Measurements from ENCODE around the gene NPR1.
"Not testable (repeated sequence)": the region's sequence is repeated elsewhere in the genome, so short reads cannot be mapped to it uniquely, and the experiment has no call there.

NPR1 gene

DNA sequence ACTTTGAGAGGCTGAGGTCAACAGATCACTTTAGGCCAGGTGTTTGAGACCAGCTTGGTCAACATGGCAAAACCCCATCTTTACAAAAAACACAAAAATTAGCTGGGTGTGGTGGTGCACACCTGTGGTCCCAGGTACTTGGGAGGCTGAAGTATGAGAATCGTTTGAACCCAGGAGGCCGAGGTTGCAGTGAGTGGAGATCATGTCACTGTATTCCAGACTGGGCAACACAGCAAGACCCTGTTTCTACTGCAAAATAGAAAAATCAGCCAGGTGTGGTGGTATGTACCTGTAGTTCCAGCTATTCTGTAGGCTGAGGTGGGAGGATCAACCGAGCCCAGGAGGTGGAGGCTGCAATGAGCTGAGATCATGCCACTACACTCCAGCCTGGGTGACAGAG lies 45.2 kb downstream of the NPR1 start:
- no peak for DNase-seq (ENCODE audit: low read depth in 2 of 2, low spot score in 1 of 2)

DNA sequence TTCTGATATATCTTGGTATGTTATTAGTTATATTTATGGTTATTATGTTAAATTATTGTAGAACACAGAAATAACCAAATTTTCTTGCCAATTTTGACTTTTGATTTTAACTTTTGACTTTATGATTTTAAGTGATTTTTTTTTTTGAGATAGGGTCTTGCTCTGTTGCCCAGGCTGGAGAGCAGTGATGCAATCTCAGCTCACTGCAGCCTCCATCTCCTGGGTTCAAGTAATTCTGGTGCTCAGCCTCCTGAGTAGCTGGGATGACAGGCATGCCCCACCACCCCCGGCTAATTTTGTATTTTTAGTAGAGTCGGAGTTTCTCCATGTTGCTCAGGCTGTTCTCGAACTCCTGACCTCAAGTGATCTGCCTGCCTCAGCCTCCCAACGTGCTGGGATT lies 46.1 kb downstream of the NPR1 start:
- DNase-seq (ENCODE audit: low read depth in 2 of 2, low spot score in 1 of 2) = not testable (repeated sequence)

DNA sequence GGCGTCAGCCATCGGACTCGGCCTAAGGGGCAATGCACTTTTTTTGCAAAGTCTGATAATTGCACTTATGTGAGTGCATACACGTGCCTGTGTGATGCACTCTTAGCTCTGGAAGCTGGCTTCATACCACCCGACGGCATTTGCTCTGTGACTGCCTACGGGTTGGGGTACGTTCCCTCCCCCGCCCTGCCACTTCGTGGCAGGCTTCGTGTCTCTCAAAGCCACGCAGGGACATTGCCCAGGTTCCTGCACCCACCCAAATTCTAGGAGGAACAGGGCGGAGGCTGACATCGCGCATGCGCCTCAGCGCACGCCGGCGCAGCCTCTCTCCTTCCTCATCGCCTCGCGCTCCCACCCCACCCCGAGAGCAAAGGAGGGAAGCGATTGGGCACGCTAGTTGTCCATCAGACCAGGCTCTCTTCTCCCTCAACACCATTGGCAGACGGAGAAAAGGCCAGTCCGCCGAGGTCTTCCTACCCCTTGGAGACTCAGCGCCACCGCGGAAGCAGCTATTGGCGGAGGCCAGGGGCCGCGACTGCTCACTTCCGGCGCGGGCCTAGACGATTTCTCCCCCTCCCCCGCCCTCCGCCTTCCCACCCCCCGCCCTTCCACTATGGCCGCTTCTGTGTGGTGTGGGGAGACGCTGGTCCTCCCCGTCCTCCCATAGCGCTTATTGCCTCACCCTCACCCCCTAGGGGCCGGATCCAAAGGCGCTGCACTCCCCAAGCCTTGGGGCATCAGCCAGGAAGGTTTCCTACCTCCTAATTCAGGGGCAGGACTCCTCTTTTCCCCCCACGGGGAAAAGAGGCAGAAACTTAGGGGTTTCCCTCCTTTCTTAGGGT lies 49.2 kb downstream of the NPR1 start, which contains the start of gene INTS3:
INTS3 (plus strand) TSS at position 588 of the 842 bp plus-strand sequence. CDS start 585 bp downstream, outside the sequence.
- DNase-seq (ENCODE audit: low read depth in 2 of 2, low spot score in 1 of 2) = peak; percentile 97 to 99

DNA sequence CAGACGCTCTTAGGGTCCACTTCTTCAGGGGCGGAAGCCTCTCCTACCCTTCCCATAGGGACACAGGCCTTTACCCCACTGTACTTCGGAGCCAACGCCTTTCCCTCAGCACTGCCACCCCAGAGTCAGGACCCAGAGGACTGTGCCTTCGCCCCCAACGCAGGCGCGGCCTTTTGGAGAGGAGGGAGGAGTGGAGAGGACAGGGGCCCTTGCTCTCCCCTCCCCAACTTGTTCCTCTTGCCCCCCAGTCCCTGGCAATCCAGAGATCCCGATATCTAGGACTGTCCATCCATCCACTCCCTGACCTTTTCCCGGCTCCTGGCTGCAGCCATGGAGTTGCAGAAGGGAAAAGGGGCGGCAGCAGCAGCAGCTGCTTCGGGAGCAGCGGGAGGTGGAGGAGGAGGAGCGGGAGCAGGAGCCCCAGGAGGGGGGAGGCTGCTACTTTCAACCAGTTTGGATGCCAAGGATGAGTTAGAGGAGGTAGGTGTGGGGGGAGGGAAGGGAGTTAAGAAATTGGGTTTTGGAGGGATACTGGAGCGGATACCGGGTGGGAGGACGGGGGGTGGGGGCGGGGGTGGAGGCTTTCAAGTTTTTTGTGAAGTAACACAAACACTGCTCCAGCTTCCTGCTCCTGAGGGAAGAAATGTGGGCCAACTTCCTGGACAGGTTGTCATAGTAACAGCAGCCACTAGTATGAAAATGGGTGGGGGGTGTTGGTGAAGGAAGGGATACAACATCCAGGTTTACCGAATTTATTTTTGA lies 50.0 kb downstream of the NPR1 start:
- no peak for DNase-seq (ENCODE audit: low read depth in 2 of 2, low spot score in 1 of 2)

DNA sequence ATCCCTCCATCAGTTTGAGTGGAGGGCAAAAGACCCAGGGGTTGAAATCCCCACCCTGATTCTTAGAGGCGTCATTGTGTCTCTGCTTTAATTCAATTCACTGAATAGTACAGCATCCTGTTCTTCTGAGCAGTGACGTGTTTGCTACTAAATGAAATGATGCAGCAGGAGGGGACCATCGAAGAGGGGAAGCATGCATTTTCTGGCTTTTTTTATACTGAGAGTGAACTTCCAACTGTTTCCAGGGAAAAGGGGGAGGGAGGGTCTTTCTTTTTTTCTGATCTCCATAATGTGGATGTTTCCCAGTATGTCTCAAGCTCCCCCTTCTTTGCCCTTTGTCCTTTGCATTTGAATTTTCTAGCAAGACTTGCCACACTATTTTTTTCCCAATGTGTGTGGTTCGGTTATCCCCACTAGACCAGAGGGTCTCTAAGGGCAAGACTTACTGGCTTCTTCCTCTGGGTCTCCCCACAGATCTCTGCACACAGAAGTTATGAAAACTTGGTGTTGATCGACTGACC lies 52.0 kb downstream of the NPR1 start:
- no peak for DNase-seq (ENCODE audit: low read depth in 2 of 2, low spot score in 1 of 2)

DNA sequence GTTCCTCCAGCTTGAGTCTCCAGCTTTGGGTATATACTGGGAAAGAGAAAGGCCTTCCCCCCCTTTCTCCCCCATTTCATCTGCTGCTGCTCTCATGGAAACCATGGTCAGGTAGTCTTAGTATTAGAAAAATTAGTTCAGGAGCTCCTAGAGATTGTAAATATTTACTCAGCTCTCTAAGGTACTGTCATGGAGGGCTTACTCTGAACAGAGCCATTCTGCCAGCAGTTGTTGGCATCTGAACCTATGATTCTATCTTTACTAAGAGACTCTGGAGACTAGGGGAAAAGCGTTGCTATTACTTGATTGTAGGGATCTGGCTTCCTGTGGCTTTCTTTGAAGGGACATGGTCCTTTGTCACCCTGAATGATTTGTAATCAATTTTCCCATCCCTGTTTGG lies 55.5 kb downstream of the NPR1 start:
- DNase-seq (ENCODE audit: low read depth in 2 of 2, low spot score in 1 of 2) = no peak

DNA sequence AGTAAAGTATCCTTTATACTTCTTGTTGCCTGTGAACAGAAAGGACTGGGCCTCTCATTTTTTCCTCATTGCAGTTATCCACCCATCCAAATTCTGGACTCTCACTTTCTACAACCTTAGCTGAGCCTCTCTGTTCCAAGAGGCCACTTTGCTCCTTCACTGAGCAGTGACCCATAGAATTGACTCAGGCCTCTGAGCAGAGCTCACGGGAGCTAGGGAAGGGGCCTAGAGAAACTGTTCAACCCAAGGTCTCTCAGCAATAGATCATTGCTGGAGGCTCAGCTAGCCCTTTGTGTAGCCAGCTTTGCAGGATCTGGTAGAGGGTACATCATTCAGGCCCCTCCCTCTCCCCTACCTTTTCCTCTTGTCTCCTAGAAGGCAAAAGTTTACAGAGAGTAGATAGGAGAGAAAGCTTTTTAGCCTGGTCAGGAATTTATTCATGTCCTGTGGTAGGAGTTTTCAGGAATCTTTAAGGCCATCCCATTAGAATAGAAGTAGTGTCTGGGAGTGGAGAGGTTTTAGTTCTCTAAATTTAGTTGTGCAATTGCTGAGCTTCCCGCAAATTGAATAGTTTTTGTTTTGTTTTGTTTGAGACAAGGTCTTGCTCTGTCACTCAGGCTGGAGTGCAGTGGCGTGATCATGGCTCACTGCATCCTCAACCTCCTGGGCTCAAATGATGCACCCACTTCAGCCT lies 56.1 kb downstream of the NPR1 start:
- DNase-seq (ENCODE audit: low read depth in 2 of 2, low spot score in 1 of 2) = no peak

DNA sequence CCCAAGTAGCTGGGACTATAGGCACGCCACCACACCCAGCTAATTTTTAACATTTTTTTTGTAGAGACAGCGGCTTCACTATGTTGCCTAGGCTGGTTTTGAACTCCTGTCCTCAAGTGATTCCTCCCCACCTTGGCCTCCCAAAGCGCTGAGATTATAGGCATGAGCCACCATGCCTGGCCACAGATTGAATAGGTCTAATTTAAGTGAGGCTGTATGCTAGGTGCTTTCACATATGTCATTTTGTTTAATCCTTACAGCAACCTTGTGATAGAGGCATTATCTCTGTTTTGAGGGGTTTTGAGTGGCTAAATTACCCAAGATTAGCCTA lies 56.6 kb downstream of the NPR1 start:
- DNase-seq (ENCODE audit: low read depth in 2 of 2, low spot score in 1 of 2) = no peak

DNA sequence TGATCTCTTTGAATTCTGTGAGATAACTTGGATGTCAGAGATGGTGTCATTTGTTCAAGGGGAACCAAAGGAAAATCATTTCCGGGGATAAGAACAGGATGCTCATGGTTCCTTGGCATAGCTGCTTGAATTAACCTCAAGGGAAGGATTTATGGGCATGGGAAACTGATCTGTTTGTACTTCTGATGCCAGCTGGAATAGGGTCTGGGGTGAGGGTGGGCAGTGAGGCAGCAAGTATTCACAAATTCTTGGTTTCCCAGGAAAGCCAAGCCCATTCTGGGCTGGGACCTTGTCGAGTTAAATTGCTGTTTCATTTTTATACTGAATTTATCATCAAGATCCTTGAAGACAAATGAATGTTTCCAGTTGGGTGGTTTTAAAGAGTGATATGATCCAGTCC lies 63.5 kb downstream of the NPR1 start:
- no peak for DNase-seq (ENCODE audit: low read depth in 2 of 2, low spot score in 1 of 2)

DNA sequence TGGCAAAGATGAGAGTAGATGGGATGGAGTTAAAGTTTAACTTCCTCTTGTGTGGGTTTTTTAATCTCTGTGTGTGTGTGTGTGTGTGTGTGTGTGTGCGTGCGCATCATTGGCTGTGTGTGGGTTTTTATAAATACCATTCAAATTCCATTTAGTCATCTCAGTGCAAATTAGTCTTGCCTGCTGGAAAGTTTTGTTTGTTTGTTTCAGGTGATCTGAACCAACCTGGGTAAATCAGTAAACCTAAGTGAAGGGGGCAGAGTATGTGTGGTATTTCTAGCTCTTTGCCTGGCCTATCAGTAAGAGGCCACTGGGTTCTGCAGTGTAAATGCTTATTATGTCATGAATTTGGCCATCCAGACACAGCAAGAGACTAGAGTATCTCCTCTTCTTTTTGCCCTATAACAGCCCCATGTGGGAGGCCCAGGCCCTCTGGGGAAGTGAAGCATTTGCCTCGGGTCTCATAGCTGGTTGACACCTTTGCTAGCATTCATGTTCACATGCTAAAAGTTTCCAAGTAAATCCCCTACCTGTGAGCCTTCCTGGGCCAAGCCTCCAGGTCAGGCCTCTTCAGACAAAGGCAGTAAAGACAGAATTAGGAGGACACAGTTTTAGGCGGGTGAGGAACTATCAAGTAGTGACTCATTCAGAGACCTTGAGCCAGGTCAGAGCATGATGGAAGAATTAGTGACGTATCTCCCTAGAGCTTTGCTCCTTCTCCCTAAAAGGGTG lies 64.1 kb downstream of the NPR1 start:
- DNase-seq (ENCODE audit: low read depth in 2 of 2, low spot score in 1 of 2) = no peak

Measured in stimulated activated CD8-positive, alpha-beta memory T cell treated with anti-CD3 and anti-CD28 coated beads, Interleukin-4, amount 100 ng/mL, for 4 hours (primary cell).